MM.1S (cell line): ENCODE results near the gene HNRNPA3.
A peak's percentile ranks its signal among the peaks of the same experiment; 100 is the strongest.

Source experiments
- DNase-seq: peaks from one replicate; pipeline ENCODE4 v3.0.0-alpha.2; 2015
- H2AFZ ChIP-seq: fragments of 300-600 bp; sonication (generic); 2 replicates; pipeline ENCODE4 v1.6.0; 2016; ENCODE audit warnings: antibody characterized with exemption, low read length
- H3F3A ChIP-seq: fragments of 300-600 bp; sonication (generic); 2 replicates; pipeline ENCODE4 v1.6.1; 2016; ENCODE audit warnings: mild to moderate bottlenecking, antibody characterized with exemption, low read length, moderate library complexity, mixed read lengths; ENCODE audit not compliant: insufficient read depth
- H3K27ac ChIP-seq: fragments of 300-600 bp; sonication (generic); 2 replicates; pipeline ENCODE4 v1.5.1; 2016; ENCODE audit warnings: mild to moderate bottlenecking, low read length
- H3K27me3 ChIP-seq: fragments of 300-600 bp; sonication (generic); replicated peaks from 2 replicates; pipeline ENCODE4 v1.6.0; 2016; ENCODE audit warnings: low read length; ENCODE audit not compliant: insufficient read depth
- H3K36me3 ChIP-seq: fragments of 300-600 bp; sonication (generic); replicated peaks from 2 replicates; pipeline ENCODE4 v1.6.1; 2016; ENCODE audit warnings: mild to moderate bottlenecking, low read length, mixed read lengths; ENCODE audit not compliant: insufficient read depth
- H3K4me1 ChIP-seq: fragments of 300-600 bp; sonication (generic); 2 replicates; pipeline ENCODE4 v1.6.1; 2016; ENCODE audit warnings: low read length, mixed read lengths
- H3K4me2 ChIP-seq: fragments of 300-600 bp; sonication (generic); 2 replicates; pipeline ENCODE4 v1.6.0; 2016; ENCODE audit warnings: low read depth, low read length
- H3K4me3 ChIP-seq: fragments of 300-600 bp; sonication (generic); 2 replicates; pipeline ENCODE4 v1.5.1; 2016; ENCODE audit warnings: low read length, mixed read lengths
- H3K79me2 ChIP-seq: fragments of 300-600 bp; sonication (generic); 2 replicates; pipeline ENCODE4 v1.6.1; 2016; ENCODE audit warnings: mixed run types, low read length, mixed read lengths
- H3K9ac ChIP-seq: fragments of 300-600 bp; sonication (generic); 2 replicates; pipeline ENCODE4 v1.6.1; 2016; ENCODE audit warnings: low read length, mixed read lengths
- H3K9me2 ChIP-seq: fragments of 300-600 bp; sonication (generic); replicated peaks from 2 replicates; pipeline ENCODE4 v1.6.1; 2016; ENCODE audit warnings: mild to moderate bottlenecking, low read length, mixed read lengths; ENCODE audit not compliant: insufficient read depth
- H3K9me3 ChIP-seq: fragments of 300-600 bp; sonication (generic); replicated peaks from 2 replicates; pipeline ENCODE4 v1.6.1; 2016; ENCODE audit warnings: mild to moderate bottlenecking, low read length, mixed read lengths; ENCODE audit not compliant: insufficient read depth
- H4K20me1 ChIP-seq: fragments of 300-600 bp; sonication (generic); 2 replicates; pipeline ENCODE4 v1.6.1; 2016; ENCODE audit warnings: mild to moderate bottlenecking, low read length, moderate library complexity, mixed read lengths; ENCODE audit not compliant: insufficient read depth
- EZH2 ChIP-seq: fragments of 300-600 bp; sonication (generic); optimal IDR thresholded peaks from 2 replicates; pipeline ENCODE3; 2017; ENCODE audit warnings: low read depth, mild to moderate bottlenecking, antibody characterized with exemption, low read length, mixed read lengths
- EZH2phosphoT487 ChIP-seq: fragments of 300-600 bp; sonication (generic); IDR thresholded peaks from 2 replicates; pipeline ENCODE4 v1.6.1; 2018; ENCODE audit warnings: antibody characterized with exemption, low read length
- TF ChIP-seq, protein P1 (sequence below): fragments of 300-600 bp; sonication (generic); IDR thresholded peaks from 2 replicates; pipeline ENCODE4 v1.5.1; 2016; ENCODE audit warnings: antibody characterized with exemption, low read length, mixed read lengths

The HNRNPA3 gene

DNA sequence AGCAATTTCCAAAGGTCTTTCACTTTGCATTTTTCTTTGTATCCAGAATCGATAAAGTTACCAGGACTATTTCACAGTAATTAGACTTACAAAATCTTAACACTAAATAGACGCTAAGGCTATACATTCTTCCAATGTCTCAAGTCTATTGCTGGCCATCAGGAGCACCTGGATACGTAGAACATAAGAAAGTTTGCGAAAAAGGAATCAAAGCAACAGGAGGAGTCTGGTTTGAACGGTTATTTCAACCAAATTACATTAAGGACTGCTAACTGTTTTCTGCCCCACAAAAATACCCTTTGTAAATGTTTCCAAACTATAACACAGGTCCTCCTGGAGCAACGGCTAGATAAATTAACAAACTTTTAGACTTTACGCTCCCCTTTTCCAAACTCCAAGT lies 1.4 kb upstream of the HNRNPA3 start:
- H3K4me1 ChIP-seq = peaks cover 21% of the 10 kb centered on the region
- H2AFZ ChIP-seq = peak overlapping the region; percentile 29; the same call in 1 of the 2 replicates
- H3F3A ChIP-seq = peaks cover 13% of the 10 kb centered on the region
- no peaks in the 10 kb centered on the region for H3K27me3 ChIP-seq
- H3K79me2 ChIP-seq = peaks cover 47% of the 10 kb centered on the region
- peak overlapping the region; percentile 71 for H3K4me3 ChIP-seq
- peaks cover 24% of the 10 kb centered on the region for H4K20me1 ChIP-seq
- H3K4me2 ChIP-seq = peak overlapping the region; percentile 73
- TF ChIP-seq EZH2phosphoT487 (no peak), EZH2 (no peak)
- TF ChIP-seq, protein P1, sequence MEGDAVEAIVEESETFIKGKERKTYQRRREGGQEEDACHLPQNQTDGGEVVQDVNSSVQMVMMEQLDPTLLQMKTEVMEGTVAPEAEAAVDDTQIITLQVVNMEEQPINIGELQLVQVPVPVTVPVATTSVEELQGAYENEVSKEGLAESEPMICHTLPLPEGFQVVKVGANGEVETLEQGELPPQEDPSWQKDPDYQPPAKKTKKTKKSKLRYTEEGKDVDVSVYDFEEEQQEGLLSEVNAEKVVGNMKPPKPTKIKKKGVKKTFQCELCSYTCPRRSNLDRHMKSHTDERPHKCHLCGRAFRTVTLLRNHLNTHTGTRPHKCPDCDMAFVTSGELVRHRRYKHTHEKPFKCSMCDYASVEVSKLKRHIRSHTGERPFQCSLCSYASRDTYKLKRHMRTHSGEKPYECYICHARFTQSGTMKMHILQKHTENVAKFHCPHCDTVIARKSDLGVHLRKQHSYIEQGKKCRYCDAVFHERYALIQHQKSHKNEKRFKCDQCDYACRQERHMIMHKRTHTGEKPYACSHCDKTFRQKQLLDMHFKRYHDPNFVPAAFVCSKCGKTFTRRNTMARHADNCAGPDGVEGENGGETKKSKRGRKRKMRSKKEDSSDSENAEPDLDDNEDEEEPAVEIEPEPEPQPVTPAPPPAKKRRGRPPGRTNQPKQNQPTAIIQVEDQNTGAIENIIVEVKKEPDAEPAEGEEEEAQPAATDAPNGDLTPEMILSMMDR = no peak
- H3K9me3 ChIP-seq = no peaks in the 10 kb centered on the region
- H3K36me3 ChIP-seq = peaks cover 1% of the 10 kb centered on the region; the same call in 1 of the 2 replicates
- no peak for DNase-seq
- H3K27ac ChIP-seq = peak overlapping the region; percentile 95
- peak overlapping the region; percentile 97 for H3K9ac ChIP-seq
- no peaks in the 10 kb centered on the region for H3K9me2 ChIP-seq

DNA sequence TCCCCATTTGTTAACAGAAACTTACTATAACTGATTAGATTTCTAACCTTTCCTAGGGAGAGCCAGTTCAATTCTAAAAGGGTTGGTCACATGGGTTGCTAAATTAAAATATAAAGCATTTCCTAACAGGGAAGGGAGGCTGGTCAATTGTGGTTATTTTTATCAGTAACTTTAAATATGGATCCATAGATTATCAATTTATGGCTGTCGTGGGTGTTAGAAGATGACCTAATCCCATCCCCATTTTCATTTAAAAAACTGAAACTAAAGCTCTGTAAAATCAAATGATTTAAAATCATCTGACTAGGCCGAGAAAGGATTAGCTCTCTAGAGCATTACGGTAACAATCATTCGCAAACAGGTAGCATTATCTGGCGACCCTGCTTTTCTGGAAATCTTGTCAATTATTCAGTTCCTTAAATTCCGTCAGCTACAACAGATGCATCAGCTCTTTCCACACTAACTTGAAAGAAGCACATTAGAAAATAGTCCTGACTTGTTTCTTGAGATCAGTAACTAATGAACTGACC lies 953 bp upstream of the HNRNPA3 start:
- Histone ChIP-seq H3K4me2 (peak overlapping the region; percentile 73), H3K79me2 (peaks cover 52% of the 10 kb centered on the region), H3K4me1 (peaks cover 21% of the 10 kb centered on the region), H3K9me3 (no peaks in the 10 kb centered on the region), H3K9me2 (no peaks in the 10 kb centered on the region), H3F3A (peaks cover 13% of the 10 kb centered on the region), H3K4me3 (peak overlapping the region; percentile 71), H3K27me3 (no peaks in the 10 kb centered on the region), H3K27ac (peak overlapping the region; percentile 95), H3K9ac (peak overlapping the region; percentile 97), H3K36me3 (peaks cover 6% of the 10 kb centered on the region; the same call in 1 of the 2 replicates), H4K20me1 (peaks cover 27% of the 10 kb centered on the region), H2AFZ (peak overlapping the region; percentile 29; the same call in 1 of the 2 replicates)
- TF ChIP-seq, protein P1 = no peak
- TF ChIP-seq EZH2 (no peak), EZH2phosphoT487 (no peak)
- peak; percentile 14 for DNase-seq

DNA sequence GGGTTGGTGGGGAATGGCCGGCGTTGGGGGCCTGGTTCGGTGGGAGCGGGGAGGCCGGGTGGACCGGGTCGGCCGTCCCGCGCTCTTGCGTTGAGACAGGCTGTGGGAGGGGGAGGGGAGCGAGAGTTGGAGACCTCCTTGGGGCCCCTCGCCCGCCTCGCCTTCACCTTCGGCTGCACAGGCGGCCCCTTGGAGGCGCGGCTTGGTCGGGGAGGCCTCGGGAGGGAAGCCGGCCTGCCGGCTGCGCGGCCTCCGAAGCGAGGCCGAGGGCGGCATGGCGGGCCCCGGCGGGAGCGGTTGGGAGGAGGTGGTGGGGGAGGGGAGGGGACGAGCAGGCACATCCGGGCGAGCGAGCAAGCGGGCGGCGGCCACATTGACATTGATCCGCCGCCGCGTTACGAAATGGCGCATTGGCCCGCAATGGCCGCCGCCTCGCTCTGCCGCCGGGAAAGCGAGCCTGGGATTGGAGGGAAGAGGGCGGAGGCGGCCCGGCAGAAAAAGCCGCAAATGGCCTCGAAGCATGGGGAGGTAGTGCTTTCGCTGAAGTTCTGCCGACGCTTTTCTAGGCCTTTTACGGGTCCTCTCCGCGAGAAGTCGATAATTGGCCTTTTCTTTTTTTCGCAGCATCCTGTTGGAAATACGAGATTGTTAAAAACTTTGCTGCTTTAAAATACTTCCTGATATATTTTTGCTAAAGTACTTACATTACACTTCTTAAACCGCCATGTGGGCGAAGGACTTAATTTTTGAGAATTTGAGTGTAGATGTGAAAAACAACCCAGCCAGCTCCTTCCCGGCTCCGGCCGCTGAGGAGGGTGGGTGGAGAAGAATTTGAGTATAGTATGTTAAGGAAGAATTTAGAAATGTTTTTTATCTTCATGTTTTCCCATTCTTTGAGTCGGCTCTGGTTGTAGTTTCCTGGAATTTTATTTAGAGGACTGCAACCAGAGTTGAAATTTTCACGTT lies 580 bp downstream of the HNRNPA3 start:
- peaks cover 67% of the 10 kb centered on the region for H3K79me2 ChIP-seq
- peaks cover 21% of the 10 kb centered on the region for H3F3A ChIP-seq
- no peaks in the 10 kb centered on the region for H3K9me3 ChIP-seq
- H2AFZ ChIP-seq = no peak overlapping the region
- peak overlapping the region; percentile 67 for H3K4me3 ChIP-seq
- DNase-seq = peak; percentile 82
- H4K20me1 ChIP-seq = peaks cover 37% of the 10 kb centered on the region
- H3K27ac ChIP-seq = peak overlapping the region; percentile 95
- peaks cover 14% of the 10 kb centered on the region for H3K36me3 ChIP-seq
- peaks cover 15% of the 10 kb centered on the region for H3K4me1 ChIP-seq
- no peaks in the 10 kb centered on the region for H3K27me3 ChIP-seq
- peak overlapping the region; percentile 97 for H3K9ac ChIP-seq
- H3K4me2 ChIP-seq = peak overlapping the region; percentile 85
- TF ChIP-seq EZH2phosphoT487 = no peak
- TF ChIP-seq, protein P1 = no peak
- TF ChIP-seq EZH2 = no peak
- no peaks in the 10 kb centered on the region for H3K9me2 ChIP-seq
